ENCODE measurements around the gene KRTAP20-1.

- no peak for TF ChIP-seq POLR2A (IDR thresholded peaks at IDR 0.05; ENCODE audit: borderline replicate concordance, extremely low read depth, insufficient read depth, insufficient read length)
- TF ChIP-seq, protein P1, sequence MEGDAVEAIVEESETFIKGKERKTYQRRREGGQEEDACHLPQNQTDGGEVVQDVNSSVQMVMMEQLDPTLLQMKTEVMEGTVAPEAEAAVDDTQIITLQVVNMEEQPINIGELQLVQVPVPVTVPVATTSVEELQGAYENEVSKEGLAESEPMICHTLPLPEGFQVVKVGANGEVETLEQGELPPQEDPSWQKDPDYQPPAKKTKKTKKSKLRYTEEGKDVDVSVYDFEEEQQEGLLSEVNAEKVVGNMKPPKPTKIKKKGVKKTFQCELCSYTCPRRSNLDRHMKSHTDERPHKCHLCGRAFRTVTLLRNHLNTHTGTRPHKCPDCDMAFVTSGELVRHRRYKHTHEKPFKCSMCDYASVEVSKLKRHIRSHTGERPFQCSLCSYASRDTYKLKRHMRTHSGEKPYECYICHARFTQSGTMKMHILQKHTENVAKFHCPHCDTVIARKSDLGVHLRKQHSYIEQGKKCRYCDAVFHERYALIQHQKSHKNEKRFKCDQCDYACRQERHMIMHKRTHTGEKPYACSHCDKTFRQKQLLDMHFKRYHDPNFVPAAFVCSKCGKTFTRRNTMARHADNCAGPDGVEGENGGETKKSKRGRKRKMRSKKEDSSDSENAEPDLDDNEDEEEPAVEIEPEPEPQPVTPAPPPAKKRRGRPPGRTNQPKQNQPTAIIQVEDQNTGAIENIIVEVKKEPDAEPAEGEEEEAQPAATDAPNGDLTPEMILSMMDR (IDR thresholded peaks at IDR 0.05 in 2 of 3, conservative IDR thresholded peaks at IDR 0.05 in 1 of 3; ENCODE audit: borderline replicate concordance in 1 of 3, insufficient read depth in 1 of 3, low read depth in 2 of 3, low read length in 2 of 3): no peak
- TF ChIP-seq JUND (IDR thresholded peaks at IDR 0.05): no peak
- TF ChIP-seq EZH2phosphoT487 (IDR thresholded peaks at IDR 0.05; ENCODE audit: borderline replicate concordance): no peak
- no peak for TF ChIP-seq ZFX (IDR thresholded peaks at IDR 0.05)
- no peak for TF ChIP-seq POLR2AphosphoS5 (IDR thresholded peaks at IDR 0.05; ENCODE audit: low read depth, low read length)
- TF ChIP-seq EGR1 (IDR thresholded peaks at IDR 0.05; ENCODE audit: low read depth): no peak
These were observed 22.5 kb downstream of the KRTAP20-1 start for GRCh38 chr21:30638686-30639085.

All from HCT116 (cell line).